ENCODE results near the gene CCDC183.
"Not testable (repeated sequence)": the region's sequence is repeated elsewhere in the genome, so short reads cannot be mapped to it uniquely, and the experiment has no call there.

CCDC183 gene

DNA sequence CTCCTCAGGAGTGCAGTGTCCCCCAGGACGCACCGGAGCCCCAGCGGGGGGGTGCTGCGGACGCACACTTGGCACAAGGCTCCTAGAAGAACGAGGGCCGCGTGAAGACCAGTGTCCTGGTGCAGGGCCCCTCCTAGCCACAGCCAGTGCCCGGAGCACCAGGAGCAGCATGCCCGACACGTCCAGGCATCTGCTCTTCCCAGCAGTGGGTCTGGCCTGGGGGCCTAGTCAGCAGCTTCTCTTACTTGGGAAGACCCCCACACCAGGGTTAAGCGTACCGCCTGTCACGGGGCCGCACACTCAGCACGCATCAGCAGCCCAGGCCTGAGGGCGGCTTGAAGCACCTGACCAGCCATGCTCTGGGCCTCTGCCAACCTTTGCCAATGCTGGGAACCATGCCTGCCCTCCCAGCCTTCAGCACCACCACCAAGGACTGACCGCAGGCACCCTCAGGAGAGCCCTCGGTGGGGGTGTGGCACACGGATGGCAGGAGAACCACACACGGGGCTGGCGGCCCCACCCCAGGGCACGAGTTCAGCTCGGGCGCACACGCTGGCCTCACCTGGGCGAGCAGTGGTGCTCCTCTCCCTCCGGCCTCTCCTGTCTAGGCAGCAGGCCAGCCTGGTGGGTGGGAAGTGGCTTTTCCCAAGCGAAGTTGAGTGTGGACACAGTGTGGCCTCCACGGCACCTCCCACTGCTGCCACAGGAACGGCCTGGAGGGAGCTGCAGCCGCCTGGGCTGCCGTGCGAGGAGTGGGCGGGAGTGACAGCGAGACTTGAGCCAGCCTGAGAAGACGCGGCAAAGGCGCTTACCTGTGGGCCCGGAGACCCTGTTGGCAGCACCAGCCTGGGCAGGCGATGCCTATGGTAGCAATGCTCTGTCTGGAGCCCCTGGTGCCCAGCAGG is 34.1 kb downstream of the CCDC183 start:
- no peaks in the 10 kb centered on the region for H3K9me3 Mint-ChIP-seq
- peaks cover 16% of the 10 kb centered on the region for H3K36me3 Mint-ChIP-seq (ENCODE audit: insufficient read depth)
- H3K4me1 Mint-ChIP-seq = no peaks in the 10 kb centered on the region
- ATAC-seq (replicated peaks; ENCODE audit: extremely low read depth, poor library complexity, severe bottlenecking) (no peak), DNase-seq (ENCODE audit: low spot score in 2 of 2) (no peak)
- no peak overlapping the region for H3K4me3 Mint-ChIP-seq
- no peaks in the 10 kb centered on the region for H3K27me3 Mint-ChIP-seq
- no peak overlapping the region for H3K27ac Mint-ChIP-seq (ENCODE audit: low read depth)

- Mint-ChIP-seq H3K4me3 (no peak overlapping the region), H3K36me3 (ENCODE audit: insufficient read depth) (peaks cover 12% of the 10 kb centered on the region), H3K4me1 (no peaks in the 10 kb centered on the region), H3K9me3 (no peaks in the 10 kb centered on the region), H3K27ac (ENCODE audit: low read depth) (no peak overlapping the region), H3K27me3 (no peaks in the 10 kb centered on the region)
- ATAC-seq (replicated peaks; ENCODE audit: extremely low read depth, poor library complexity, severe bottlenecking) (no peak), DNase-seq (ENCODE audit: low spot score in 2 of 2) (no peak)
Measured at GRCh38 chr9:136831002-136831719, 35.0 kb downstream of the CCDC183 start.

DNA sequence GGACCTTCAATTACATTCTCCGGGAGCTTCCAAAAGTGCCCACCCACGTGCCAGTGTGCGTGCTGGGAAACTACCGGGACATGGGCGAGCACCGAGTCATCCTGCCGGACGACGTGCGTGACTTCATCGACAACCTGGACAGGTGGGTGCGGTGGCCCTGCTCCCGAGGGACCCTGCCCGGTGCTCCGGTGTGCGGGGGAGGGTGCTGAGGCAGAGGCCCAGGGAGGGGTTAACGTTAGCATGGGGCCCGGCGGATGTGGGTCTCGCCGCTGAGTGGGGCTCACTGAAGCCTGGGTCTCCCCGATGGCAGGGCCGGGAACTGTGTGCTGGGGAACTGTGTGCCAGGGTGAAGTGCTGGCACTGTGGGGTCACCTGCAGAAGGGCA is 35.6 kb downstream of the CCDC183 start:
- Mint-ChIP-seq H3K27ac (ENCODE audit: low read depth) (no peak overlapping the region), H3K4me3 (no peak overlapping the region), H3K27me3 (no peaks in the 10 kb centered on the region), H3K9me3 (no peaks in the 10 kb centered on the region), H3K36me3 (ENCODE audit: insufficient read depth) (peaks cover 12% of the 10 kb centered on the region), H3K4me1 (no peaks in the 10 kb centered on the region)
- ATAC-seq (replicated peaks; ENCODE audit: extremely low read depth, poor library complexity, severe bottlenecking) (no peak), DNase-seq (ENCODE audit: low spot score in 2 of 2) (no peak)

GRCh38 chr9:136832581-136832980 is 36.4 kb downstream of the CCDC183 start:
- DNase-seq (ENCODE audit: low spot score in 2 of 2) = no peak
- H3K4me1 Mint-ChIP-seq = no peaks in the 10 kb centered on the region
- no peak for ATAC-seq (replicated peaks; ENCODE audit: extremely low read depth, poor library complexity, severe bottlenecking)
- no peak overlapping the region for H3K4me3 Mint-ChIP-seq
- H3K27ac Mint-ChIP-seq (ENCODE audit: low read depth) = no peak overlapping the region
- H3K36me3 Mint-ChIP-seq (ENCODE audit: insufficient read depth) = peaks cover 12% of the 10 kb centered on the region
- H3K9me3 Mint-ChIP-seq = no peaks in the 10 kb centered on the region
- no peaks in the 10 kb centered on the region for H3K27me3 Mint-ChIP-seq

DNA sequence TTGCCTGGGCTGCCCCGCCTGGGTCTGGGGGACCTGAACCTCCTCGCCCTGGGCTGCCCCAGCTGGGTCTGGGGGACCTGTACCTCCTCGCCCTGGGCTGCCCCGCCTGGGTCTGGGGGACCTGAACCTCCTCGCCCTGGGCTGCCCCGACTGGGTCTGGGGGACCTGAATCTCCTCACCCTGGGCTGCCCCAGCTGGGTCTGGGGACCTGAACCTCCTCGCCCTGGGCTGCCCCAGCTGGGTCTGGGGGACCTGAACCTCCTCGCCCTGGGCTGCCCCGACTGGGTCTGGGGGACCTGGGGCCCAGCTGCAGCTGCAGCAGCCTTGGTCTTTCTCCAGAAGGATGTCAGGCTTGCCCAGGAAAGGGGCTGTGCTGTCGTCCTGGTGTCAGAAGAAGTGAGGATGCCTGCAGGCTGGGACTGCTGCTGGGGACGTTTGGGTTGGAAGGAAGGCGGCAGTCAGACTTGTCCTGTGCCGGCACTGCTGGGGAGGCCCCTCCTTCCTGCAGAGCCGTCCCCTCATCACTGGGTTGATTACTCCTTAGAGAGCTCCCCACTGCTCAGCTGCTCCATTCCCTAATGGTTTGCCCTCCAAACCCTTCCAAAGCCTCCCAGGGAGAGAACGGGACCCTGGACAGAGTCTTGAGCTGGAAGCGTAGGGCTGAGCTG is 37.4 kb downstream of the CCDC183 start:
- not testable (repeated sequence) for ATAC-seq (replicated peaks; ENCODE audit: extremely low read depth, poor library complexity, severe bottlenecking)

GRCh38 chr9:136835162-136835931 is 39.2 kb downstream of the CCDC183 start:
- Mint-ChIP-seq H3K4me3 (no peak overlapping the region), H3K27me3 (no peaks in the 10 kb centered on the region), H3K9me3 (no peaks in the 10 kb centered on the region), H3K36me3 (ENCODE audit: insufficient read depth) (peaks cover 12% of the 10 kb centered on the region), H3K27ac (ENCODE audit: low read depth) (no peak overlapping the region), H3K4me1 (peaks cover 7% of the 10 kb centered on the region)
- no peak for ATAC-seq (replicated peaks; ENCODE audit: extremely low read depth, poor library complexity, severe bottlenecking)
- no peak for DNase-seq (ENCODE audit: low spot score in 2 of 2)

More for the DNA sequence above, 37.4 kb downstream of the CCDC183 start:
- not testable (repeated sequence) for DNase-seq (ENCODE audit: low spot score in 2 of 2); H3K9me3 Mint-ChIP-seq; H3K27me3 Mint-ChIP-seq; H3K4me1 Mint-ChIP-seq; H3K4me3 Mint-ChIP-seq; H3K27ac Mint-ChIP-seq (ENCODE audit: low read depth)
- H3K36me3 Mint-ChIP-seq (ENCODE audit: insufficient read depth) = peaks cover 12% of the 10 kb centered on the region

GRCh38 chr9:136835932-136836904 is 40.1 kb downstream of the CCDC183 start:
- Mint-ChIP-seq H3K4me1 (peaks cover 7% of the 10 kb centered on the region), H3K36me3 (ENCODE audit: insufficient read depth) (peaks cover 11% of the 10 kb centered on the region), H3K9me3 (no peaks in the 10 kb centered on the region), H3K27me3 (no peaks in the 10 kb centered on the region), H3K4me3 (no peak overlapping the region), H3K27ac (ENCODE audit: low read depth) (no peak overlapping the region)
- no peak for DNase-seq (ENCODE audit: low spot score in 2 of 2)
- ATAC-seq (replicated peaks; ENCODE audit: extremely low read depth, poor library complexity, severe bottlenecking) = no peak

DNA sequence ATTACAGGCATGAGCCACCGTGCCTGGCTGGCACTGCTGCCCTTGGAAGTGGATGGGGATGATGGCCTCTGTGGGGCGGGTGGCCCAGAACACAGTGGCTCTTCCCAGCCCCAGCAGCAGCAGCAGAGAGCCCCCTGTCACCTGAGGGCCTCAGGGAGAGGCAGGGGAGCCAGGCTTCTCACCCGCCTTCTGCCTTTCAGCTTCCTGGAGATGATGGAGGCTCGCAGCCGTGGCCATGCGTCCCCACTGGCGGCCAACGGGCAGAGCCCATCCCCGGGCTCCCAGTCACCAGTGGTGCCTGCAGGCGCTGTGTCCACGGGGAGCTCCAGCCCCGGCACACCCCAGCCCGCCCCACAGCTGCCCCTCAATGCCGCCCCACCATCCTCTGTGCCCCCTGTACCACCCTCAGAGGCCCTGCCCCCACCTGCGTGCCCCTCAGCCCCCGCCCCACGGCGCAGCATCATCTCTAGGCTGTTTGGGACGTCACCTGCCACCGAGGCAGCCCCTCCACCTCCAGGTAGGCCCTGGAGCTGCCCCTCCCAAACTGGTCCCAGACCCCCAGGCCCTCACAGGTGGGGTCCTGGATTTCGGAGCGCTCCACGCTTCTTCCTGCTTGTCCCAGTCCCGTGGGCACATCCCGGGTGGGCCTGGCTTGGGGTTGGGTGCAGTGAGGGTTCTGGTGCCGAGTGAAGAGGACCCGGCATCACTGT is 41.2 kb downstream of the CCDC183 start:
- ATAC-seq (replicated peaks; ENCODE audit: extremely low read depth, poor library complexity, severe bottlenecking) = no peak
- H3K36me3 Mint-ChIP-seq (ENCODE audit: insufficient read depth) = peaks cover 8% of the 10 kb centered on the region
- H3K27ac Mint-ChIP-seq (ENCODE audit: low read depth) = no peak overlapping the region
- no peaks in the 10 kb centered on the region for H3K9me3 Mint-ChIP-seq
- no peak overlapping the region for H3K4me3 Mint-ChIP-seq
- H3K27me3 Mint-ChIP-seq = no peaks in the 10 kb centered on the region
- H3K4me1 Mint-ChIP-seq = peaks cover 10% of the 10 kb centered on the region
- DNase-seq (ENCODE audit: low spot score in 2 of 2) = no peak

- not testable (repeated sequence) for DNase-seq (ENCODE audit: low spot score in 2 of 2); H3K27ac Mint-ChIP-seq (ENCODE audit: low read depth); H3K36me3 Mint-ChIP-seq (ENCODE audit: insufficient read depth); ATAC-seq (replicated peaks; ENCODE audit: extremely low read depth, poor library complexity, severe bottlenecking); H3K27me3 Mint-ChIP-seq; H3K9me3 Mint-ChIP-seq; H3K4me3 Mint-ChIP-seq
- peaks cover 12% of the 10 kb centered on the region for H3K4me1 Mint-ChIP-seq
Measured at GRCh38 chr9:136837856-136838277, 41.7 kb downstream of the CCDC183 start.

DNA sequence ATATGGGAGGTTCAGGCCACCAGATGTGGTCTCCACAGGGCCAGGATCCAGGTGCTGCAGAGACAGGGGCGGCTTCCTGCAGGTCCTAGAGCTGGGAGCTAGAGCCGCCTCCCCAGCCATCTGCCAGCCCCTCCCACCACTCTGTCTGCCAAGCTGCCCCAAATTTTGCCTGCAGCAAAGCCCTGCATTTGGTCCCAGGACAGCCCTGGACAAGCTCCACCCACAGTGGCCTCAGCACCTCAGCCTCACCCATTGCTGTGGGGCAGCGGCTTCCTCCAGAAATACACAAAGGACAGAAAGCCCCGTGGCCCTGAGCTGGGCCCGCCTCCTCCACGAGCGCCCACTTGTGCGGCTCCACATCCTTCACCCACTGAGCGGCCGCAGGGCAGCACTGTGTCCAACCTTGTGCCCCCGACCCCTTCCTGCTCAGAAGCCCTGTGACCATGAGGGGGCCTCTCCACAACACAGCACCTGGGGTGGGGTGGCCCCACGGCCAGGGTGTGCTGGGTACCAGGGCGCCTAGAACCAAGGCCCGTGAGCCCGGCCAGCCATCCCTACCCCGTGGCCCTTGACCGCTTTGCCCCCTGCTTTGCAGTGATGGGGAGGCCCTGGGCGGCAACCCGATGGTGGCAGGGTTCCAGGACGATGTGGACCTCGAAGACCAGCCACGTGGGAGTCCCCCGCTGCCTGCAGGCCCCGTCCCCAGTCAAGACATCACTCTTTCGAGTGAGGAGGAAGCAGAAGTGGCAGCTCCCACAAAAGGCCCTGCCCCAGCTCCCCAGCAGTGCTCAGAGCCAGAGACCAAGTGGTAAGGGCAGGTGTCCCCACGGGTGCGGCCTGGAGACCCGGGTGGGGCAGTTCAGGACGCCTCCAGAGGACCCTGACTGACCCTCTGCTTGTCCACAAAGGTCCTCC is 42.4 kb downstream of the CCDC183 start:
- Mint-ChIP-seq H3K4me1 (peaks cover 12% of the 10 kb centered on the region), H3K27me3 (no peaks in the 10 kb centered on the region), H3K27ac (ENCODE audit: low read depth) (no peak overlapping the region), H3K36me3 (ENCODE audit: insufficient read depth) (peaks cover 14% of the 10 kb centered on the region), H3K9me3 (no peaks in the 10 kb centered on the region), H3K4me3 (no peak overlapping the region)
- DNase-seq (ENCODE audit: low spot score in 2 of 2) (no peak), ATAC-seq (replicated peaks; ENCODE audit: extremely low read depth, poor library complexity, severe bottlenecking) (no peak)
